Measurements from ENCODE around the gene CRYBB2. TPM values are rescaled to one million over a fixed set of nuclear protein-coding genes. Genes with fewer than 3 reads are reported as not detected.
"Not testable (repeated sequence)": the region's sequence is repeated elsewhere in the genome, so short reads cannot be mapped to it uniquely, and the experiment has no call there.

Gene CRYBB2
- total RNA-seq, 2 experiments from 2014 or later = not detected

GRCh38 chr22:25270061-25270460 is 50.6 kb downstream of the CRYBB2 start:
- H3K9me3 Mint-ChIP-seq; H3K4me3 Mint-ChIP-seq; DNase-seq; ATAC-seq (ENCODE audit: poor library complexity); H3K27ac ChIP-seq (ENCODE audit: low read depth in 1 of 2, low read length in 2 of 2); H3K36me3 ChIP-seq (ENCODE audit: insufficient read depth, low read length); H3K27ac Mint-ChIP-seq; H3K4me1 ChIP-seq (ENCODE audit: insufficient read depth, low read length); H3K27me3 ChIP-seq (ENCODE audit: control insufficient read depth in 1 of 2, insufficient read depth in 2 of 2, low read length in 2 of 2); H3K9me3 ChIP-seq (ENCODE audit: control insufficient read depth in 1 of 2, insufficient read depth in 1 of 2, low read length in 2 of 2); H3K4me3 ChIP-seq (ENCODE audit: low read length); POLR2A ChIA-PET; H3K4me1 Mint-ChIP-seq (ENCODE audit: low read depth); H3K36me3 Mint-ChIP-seq (ENCODE audit: low read depth); CTCF ChIA-PET; intact Hi-C loops (cut with DNase I, micrococcal nuclease): not testable (repeated sequence)
- H3K27me3 Mint-ChIP-seq = peaks cover 45% of the 10 kb centered on the region

GRCh38 chr22:25273231-25273630 is 53.8 kb downstream of the CRYBB2 start:
- CTCF ChIA-PET = not testable (repeated sequence)

GRCh38 chr22:25273928-25274327 is 54.5 kb downstream of the CRYBB2 start:
- H3K4me3 Mint-ChIP-seq; POLR2A ChIA-PET; H3K9me3 ChIP-seq (ENCODE audit: control insufficient read depth in 1 of 2, insufficient read depth in 1 of 2, low read length in 2 of 2); H3K27ac Mint-ChIP-seq; H3K4me3 ChIP-seq (ENCODE audit: low read length); H3K9me3 Mint-ChIP-seq; ATAC-seq (ENCODE audit: poor library complexity); H3K27me3 ChIP-seq (ENCODE audit: control insufficient read depth in 1 of 2, insufficient read depth in 2 of 2, low read length in 2 of 2); CTCF ChIA-PET; intact Hi-C loops (cut with DNase I, micrococcal nuclease); H3K36me3 ChIP-seq (ENCODE audit: insufficient read depth, low read length); DNase-seq; H3K36me3 Mint-ChIP-seq (ENCODE audit: low read depth); H3K4me1 ChIP-seq (ENCODE audit: insufficient read depth, low read length); H3K27ac ChIP-seq (ENCODE audit: low read depth in 1 of 2, low read length in 2 of 2); H3K4me1 Mint-ChIP-seq (ENCODE audit: low read depth): not testable (repeated sequence)
- H3K27me3 Mint-ChIP-seq = peaks cover 43% of the 10 kb centered on the region

More at GRCh38 chr22:25273231-25273630, 53.8 kb downstream of the CRYBB2 start:
- POLR2A ChIA-PET; H3K4me1 ChIP-seq (ENCODE audit: insufficient read depth, low read length); DNase-seq; H3K4me3 ChIP-seq (ENCODE audit: low read length); H3K36me3 ChIP-seq (ENCODE audit: insufficient read depth, low read length); intact Hi-C loops (cut with DNase I, micrococcal nuclease); H3K27ac ChIP-seq (ENCODE audit: low read depth in 1 of 2, low read length in 2 of 2); H3K4me3 Mint-ChIP-seq; H3K36me3 Mint-ChIP-seq (ENCODE audit: low read depth); H3K9me3 ChIP-seq (ENCODE audit: control insufficient read depth in 1 of 2, insufficient read depth in 1 of 2, low read length in 2 of 2); H3K9me3 Mint-ChIP-seq; H3K4me1 Mint-ChIP-seq (ENCODE audit: low read depth); ATAC-seq (ENCODE audit: poor library complexity); H3K27me3 ChIP-seq (ENCODE audit: control insufficient read depth in 1 of 2, insufficient read depth in 2 of 2, low read length in 2 of 2); H3K27ac Mint-ChIP-seq: not testable (repeated sequence)
- H3K27me3 Mint-ChIP-seq = peaks cover 46% of the 10 kb centered on the region

DNA sequence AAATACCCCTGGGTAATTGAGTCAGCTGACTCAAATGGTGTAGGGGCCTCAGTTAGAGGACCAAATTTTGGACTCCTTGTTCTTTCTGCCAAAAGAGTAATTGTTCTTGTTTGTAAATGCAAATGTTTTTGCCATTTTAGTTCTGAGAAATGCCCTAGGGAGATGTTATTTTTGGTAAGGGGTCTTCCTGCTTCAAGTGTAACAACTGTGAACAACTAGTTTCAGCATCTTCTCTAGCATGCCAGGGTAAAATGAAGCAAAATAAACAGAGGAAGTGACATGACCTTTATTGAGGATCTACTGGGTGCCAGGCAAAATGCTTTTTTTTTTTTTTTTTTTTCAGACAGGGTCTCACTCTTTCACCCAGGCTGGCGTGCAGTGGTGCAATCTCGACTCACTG is 60.7 kb downstream of the CRYBB2 start:
- ATAC-seq (ENCODE audit: poor library complexity); POLR2A ChIA-PET; H3K9me3 ChIP-seq (ENCODE audit: control insufficient read depth in 1 of 2, insufficient read depth in 1 of 2, low read length in 2 of 2); H3K4me3 ChIP-seq (ENCODE audit: low read length); intact Hi-C loops (cut with DNase I, micrococcal nuclease); H3K36me3 Mint-ChIP-seq (ENCODE audit: low read depth); H3K4me1 ChIP-seq (ENCODE audit: insufficient read depth, low read length); H3K9me3 Mint-ChIP-seq; H3K4me3 Mint-ChIP-seq; H3K27ac Mint-ChIP-seq; DNase-seq; H3K27ac ChIP-seq (ENCODE audit: low read depth in 1 of 2, low read length in 2 of 2); CTCF ChIA-PET; H3K36me3 ChIP-seq (ENCODE audit: insufficient read depth, low read length): not testable (repeated sequence)
- Mint-ChIP-seq H3K27me3 (peaks cover 69% of the 10 kb centered on the region), H3K4me1 (ENCODE audit: low read depth) (peaks cover 17% of the 10 kb centered on the region)
- peaks cover 21 to 43% of the 10 kb centered on the region in 2 experiments for H3K27me3 ChIP-seq (ENCODE audit: control insufficient read depth in 1 of 2, insufficient read depth in 2 of 2, low read length in 2 of 2)

Other genes with a start within 250 kb of the CRYBB2 start
- gene CRYBB3, start 19.8 kb upstream of the CRYBB2 start, total RNA-seq = not detected

Data from CD4-positive, alpha-beta T cell (primary cell).